ENCODE data around the gene FAM228A.

Gene FAM228A

DNA sequence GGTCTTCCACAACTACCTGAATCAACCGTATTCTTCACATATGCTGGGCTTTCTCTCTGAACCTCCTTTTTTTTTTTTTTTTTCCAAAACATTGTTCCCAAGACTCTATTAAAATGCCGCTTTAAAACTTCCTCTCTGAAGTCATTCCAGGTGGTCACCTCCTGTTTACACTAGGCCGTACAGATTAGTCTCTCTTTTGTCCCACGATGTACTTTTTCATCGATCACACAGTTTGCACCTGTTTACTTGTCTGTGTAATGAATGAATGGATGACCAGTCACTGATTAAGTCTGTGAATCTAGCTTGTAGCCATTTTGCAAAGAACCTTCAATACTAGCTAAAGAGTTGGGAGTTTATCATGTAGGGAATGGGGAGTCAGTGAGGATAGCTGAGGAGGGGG lies 16.7 kb upstream of the FAM228A start:
- no peak overlapping the region for H3K4me3 ChIP-seq (ENCODE audit: low read depth, low read length)
- TF ChIP-seq, protein P1, sequence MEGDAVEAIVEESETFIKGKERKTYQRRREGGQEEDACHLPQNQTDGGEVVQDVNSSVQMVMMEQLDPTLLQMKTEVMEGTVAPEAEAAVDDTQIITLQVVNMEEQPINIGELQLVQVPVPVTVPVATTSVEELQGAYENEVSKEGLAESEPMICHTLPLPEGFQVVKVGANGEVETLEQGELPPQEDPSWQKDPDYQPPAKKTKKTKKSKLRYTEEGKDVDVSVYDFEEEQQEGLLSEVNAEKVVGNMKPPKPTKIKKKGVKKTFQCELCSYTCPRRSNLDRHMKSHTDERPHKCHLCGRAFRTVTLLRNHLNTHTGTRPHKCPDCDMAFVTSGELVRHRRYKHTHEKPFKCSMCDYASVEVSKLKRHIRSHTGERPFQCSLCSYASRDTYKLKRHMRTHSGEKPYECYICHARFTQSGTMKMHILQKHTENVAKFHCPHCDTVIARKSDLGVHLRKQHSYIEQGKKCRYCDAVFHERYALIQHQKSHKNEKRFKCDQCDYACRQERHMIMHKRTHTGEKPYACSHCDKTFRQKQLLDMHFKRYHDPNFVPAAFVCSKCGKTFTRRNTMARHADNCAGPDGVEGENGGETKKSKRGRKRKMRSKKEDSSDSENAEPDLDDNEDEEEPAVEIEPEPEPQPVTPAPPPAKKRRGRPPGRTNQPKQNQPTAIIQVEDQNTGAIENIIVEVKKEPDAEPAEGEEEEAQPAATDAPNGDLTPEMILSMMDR (IDR thresholded peaks at IDR 0.05; ENCODE audit: insufficient read depth, low read depth, low read length, missing control alignments) = no peak
- no peak for DNase-seq (ENCODE audit: low read depth)

DNA sequence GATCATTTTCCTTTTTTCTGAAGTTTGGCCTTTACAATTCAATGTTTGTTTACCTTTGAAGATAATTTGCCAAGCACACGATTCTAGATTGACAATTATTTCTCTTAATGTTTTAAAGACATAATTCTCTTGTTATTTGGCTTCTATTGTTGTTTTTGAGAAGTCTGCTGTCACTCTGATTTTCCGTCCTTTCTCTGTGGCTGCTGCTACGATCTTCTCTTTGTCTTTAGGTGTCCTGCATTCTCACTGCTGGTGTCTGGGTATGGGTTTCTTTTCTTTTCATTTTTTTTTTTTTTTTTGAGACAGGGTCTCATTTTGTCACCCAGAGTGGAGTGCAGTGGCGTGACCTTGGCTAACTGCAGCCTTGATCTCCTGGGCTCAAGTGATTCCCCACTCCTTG lies 15.1 kb upstream of the FAM228A start:
- no peak for DNase-seq (ENCODE audit: low read depth)
- TF ChIP-seq, protein P1 (IDR thresholded peaks at IDR 0.05; ENCODE audit: insufficient read depth, low read depth, low read length, missing control alignments) = no peak
- H3K4me3 ChIP-seq (ENCODE audit: low read depth, low read length) = no peak overlapping the region

DNA sequence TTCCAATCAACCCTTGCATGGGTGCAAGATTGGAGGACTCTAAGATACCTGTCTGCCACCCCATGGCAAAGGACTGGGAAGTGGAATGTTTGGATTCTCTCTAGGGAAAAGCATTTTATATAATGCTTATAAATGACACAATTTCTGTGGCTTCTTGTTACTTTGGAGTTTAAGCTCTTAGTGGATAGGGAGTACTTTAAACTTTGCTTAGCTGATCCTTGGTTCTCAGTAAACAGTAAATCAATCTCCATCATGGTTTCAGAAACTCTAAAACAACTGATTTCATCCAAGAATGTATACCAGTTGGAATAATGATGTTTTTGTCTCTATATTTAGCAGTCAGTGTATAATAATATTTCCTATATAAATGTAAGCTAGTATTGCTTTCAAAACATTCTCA lies 14.1 kb upstream of the FAM228A start:
- TF ChIP-seq, protein P1 (IDR thresholded peaks at IDR 0.05; ENCODE audit: insufficient read depth, low read depth, low read length, missing control alignments) = no peak
- no peak for DNase-seq (ENCODE audit: low read depth)
- H3K4me3 ChIP-seq (ENCODE audit: low read depth, low read length) = no peak overlapping the region

DNA sequence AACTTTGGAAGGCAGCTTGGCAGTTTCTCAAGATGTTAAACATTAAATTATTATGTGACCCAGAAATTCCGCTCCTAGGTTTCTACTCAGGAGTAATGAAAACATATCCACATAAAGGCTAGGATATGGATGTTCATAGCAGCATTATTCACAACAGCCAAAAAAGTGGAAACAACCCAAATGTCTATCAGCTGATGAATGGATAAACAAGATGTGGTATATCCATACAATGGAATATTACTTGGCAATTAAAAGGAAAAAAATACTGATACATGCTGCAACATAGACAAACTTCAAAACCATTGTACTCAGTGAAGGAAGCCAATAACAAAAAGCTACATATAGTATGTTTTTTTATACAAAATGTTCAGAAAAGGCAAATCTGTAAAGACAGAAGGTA lies 12.4 kb upstream of the FAM228A start:
- H3K4me3 ChIP-seq (ENCODE audit: low read depth, low read length) = no peak overlapping the region
- TF ChIP-seq, protein P1 (IDR thresholded peaks at IDR 0.05; ENCODE audit: insufficient read depth, low read depth, low read length, missing control alignments) = no peak
- no peak for DNase-seq (ENCODE audit: low read depth)

DNA sequence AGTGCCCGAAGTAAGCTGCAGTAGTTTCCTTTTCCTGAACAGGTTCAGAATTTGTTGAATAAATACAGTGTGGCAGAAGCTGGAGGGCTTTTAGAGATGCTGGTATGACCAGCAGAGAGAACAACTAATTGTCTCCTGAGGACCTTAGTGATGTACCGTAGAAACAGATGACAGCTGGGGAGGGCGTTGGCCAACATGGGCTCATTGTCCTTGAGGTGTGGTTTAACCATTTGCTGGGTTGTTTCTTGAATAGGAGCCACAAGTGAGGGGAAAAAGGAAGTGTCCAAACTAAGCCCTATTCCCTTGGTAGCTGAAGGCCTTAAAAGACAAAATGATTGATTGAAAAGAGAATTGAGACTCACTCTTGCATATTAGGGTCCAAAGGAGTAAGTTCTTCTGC lies 11.7 kb upstream of the FAM228A start:
- TF ChIP-seq, protein P1 (IDR thresholded peaks at IDR 0.05; ENCODE audit: insufficient read depth, low read depth, low read length, missing control alignments) = no peak
- H3K4me3 ChIP-seq (ENCODE audit: low read depth, low read length) = no peak overlapping the region
- no peak for DNase-seq (ENCODE audit: low read depth)

DNA sequence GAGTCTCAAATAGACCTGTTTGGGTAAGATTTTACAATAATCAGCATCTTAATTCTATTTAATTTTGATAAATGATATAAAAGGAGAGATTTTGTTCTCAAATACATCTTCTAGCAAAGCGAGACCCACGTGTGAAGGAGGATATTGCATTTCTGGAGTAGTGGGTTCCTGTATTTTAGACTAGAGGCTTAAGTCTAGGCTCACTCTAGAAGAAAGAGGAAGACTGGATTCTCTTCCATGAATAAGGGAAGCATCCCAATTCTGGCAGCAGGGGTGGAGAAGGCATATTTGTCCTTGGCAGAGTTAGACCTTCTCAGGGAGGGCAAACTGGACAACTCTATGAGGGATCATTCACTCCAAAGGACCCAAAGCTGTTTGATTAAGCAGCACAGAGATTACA lies 11.3 kb upstream of the FAM228A start:
- no peak overlapping the region for H3K4me3 ChIP-seq (ENCODE audit: low read depth, low read length)
- TF ChIP-seq, protein P1 (IDR thresholded peaks at IDR 0.05; ENCODE audit: insufficient read depth, low read depth, low read length, missing control alignments) = no peak
- no peak for DNase-seq (ENCODE audit: low read depth)

DNA sequence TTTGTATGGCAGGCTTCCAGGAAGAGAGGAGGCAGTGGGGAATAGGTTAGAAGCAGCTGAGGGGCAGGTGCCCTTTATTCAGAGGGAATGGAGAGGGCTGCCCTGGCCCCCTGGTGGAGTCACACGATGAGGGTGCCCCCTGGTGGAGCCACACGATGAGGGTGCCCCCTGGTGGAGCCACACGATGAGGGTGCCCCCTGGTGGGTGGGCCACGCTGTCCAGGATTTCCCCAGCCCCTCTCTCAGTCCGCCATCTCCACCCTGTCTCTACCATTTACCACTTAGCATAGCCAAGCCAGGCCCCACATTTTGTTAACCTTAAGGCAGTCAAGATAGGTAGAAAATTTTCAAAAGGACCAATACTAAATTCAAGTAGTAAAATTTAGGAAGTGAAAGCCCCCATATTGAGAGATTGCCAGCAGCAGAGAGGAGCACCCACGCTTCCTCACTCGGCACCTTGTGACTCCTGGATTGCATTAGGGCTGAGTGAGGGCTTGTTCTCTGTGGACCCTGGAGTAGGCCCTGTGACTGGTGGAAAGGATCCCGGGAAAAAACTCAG lies 10.4 kb upstream of the FAM228A start:
- TF ChIP-seq, protein P1 (IDR thresholded peaks at IDR 0.05; ENCODE audit: insufficient read depth, low read depth, low read length, missing control alignments) = peak; percentile 92
- DNase-seq (ENCODE audit: low read depth) = peak; percentile 65
- H3K4me3 ChIP-seq (ENCODE audit: low read depth, low read length) = no peak overlapping the region
